ENCODE measurements around the gene MECP2.

DNA sequence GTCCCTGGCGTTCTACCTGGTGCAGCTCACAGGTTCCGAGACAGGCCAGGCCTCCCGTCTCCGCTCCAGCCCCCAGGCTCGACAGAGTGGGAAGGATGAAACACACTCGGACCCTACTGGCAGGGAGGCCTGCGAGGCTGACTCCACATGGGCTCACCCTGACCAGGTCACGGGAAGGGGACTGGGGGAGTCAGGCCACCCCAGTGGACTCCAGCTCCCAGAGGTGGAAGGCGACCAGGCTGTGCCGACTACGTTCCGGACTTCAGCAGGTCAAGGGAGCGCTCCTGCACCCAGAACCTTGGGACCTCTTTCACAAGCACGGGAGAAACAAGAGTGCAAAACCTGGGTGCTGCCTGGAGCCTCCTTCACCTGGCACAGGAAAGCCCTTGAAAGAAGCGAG, 73.2 kb downstream of the MECP2 start:
- TF ChIP-seq, protein P1, sequence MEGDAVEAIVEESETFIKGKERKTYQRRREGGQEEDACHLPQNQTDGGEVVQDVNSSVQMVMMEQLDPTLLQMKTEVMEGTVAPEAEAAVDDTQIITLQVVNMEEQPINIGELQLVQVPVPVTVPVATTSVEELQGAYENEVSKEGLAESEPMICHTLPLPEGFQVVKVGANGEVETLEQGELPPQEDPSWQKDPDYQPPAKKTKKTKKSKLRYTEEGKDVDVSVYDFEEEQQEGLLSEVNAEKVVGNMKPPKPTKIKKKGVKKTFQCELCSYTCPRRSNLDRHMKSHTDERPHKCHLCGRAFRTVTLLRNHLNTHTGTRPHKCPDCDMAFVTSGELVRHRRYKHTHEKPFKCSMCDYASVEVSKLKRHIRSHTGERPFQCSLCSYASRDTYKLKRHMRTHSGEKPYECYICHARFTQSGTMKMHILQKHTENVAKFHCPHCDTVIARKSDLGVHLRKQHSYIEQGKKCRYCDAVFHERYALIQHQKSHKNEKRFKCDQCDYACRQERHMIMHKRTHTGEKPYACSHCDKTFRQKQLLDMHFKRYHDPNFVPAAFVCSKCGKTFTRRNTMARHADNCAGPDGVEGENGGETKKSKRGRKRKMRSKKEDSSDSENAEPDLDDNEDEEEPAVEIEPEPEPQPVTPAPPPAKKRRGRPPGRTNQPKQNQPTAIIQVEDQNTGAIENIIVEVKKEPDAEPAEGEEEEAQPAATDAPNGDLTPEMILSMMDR (IDR thresholded peaks at IDR 0.05) = no peak
- TF ChIP-seq CBX8 (IDR thresholded peaks at IDR 0.05) = no peak
